Spleen (tissue), 7 donors: Measurements from ENCODE around the gene AMOT.

ENCODE experiments used
- CTCF ChIP-seq, 11 experiments: fragments of 200-600 bp in 7 of 11; fragments of 450-650 bp in 4 of 11; sonication (generic) in 4 of 11; IDR thresholded peaks in 8 of 11; conservative IDR thresholded peaks in 3 of 11; 1 replicate in 7 of 11; 2 replicates in 4 of 11; pipeline versions ENCODE4 v1.4.0 to v1.8.0; 2016 to 2021; ENCODE audit warnings: antibody characterized with exemption in 11 of 11, inconsistent platforms in 4 of 11, mild to moderate bottlenecking in 1 of 11
- POLR2A ChIP-seq, 3 donors: fragments of 450-650 bp; IDR thresholded peaks; one replicate each; pipeline ENCODE4 v1.5.1; 2017; ENCODE audit warnings: antibody characterized with exemption in 3 of 3, mild to moderate bottlenecking in 1 of 3
- donor health status: DM: no; HTN: no; CAD: no; lungs with moderate emphysema.
- donor health status: DM: no; HTN: no; CAD: no.
- donor health status: DM: no; HTN: no; CAD: no.

DNA sequence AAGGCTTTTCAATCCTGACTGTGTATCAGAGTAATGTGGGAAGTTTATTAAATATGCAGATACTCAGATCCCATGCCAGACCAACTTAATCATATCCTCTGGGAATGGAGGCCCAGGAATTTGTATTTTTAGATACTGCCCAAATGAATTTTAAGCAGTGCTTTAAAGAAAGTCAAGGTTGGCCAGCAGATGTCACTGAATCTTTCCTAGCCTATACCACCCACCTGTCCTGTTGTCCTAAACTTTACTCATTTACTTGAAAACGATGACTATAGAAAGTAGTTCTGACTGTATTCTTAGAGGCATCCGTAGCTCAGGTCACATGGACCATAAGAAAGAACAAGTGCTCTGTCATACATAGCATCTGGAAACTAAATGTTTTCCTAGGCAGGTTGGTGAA lies 79.9 kb downstream of the AMOT start:
- TF ChIP-seq CTCF (IDR thresholded peaks at IDR 0.05 in 8 of 11, conservative IDR thresholded peaks at IDR 0.05 in 3 of 11) = no peak
- no peak for TF ChIP-seq POLR2A (IDR thresholded peaks at IDR 0.05)
